Stimulated activated CD4-positive, alpha-beta T cell treated with anti-CD3 and anti-CD28 coated beads, Interleukin-1b, Interleukin-23, amount 100 ng/mL, for 4 hours (primary cell): ENCODE measurements around the gene COQ7.

Experiments
- DNase-seq, 2 donors: peaks; one replicate each; pipeline ENCODE4 v3.0.0-alpha.2; 2020; ENCODE audit warnings: low read depth in 2 of 2

COQ7 gene

GRCh38 chr16:19113577-19114358, 46.4 kb downstream of the COQ7 start, which contains the start of gene ITPRIPL2:
Gene ITPRIPL2 (plus strand): TSS chr16:19113964. CDS start chr16:19114462, 498 bp downstream.
- peak in 1 of 2 donors; percentile 5 for DNase-seq

- DNase-seq: peak in 1 of 2 donors; percentile 1
Measured at GRCh38 chr16:19114359-19115147, 47.1 kb downstream of the COQ7 start.

GRCh38 chr16:19115148-19116021, 48.0 kb downstream of the COQ7 start:
- DNase-seq: no peak

DNA sequence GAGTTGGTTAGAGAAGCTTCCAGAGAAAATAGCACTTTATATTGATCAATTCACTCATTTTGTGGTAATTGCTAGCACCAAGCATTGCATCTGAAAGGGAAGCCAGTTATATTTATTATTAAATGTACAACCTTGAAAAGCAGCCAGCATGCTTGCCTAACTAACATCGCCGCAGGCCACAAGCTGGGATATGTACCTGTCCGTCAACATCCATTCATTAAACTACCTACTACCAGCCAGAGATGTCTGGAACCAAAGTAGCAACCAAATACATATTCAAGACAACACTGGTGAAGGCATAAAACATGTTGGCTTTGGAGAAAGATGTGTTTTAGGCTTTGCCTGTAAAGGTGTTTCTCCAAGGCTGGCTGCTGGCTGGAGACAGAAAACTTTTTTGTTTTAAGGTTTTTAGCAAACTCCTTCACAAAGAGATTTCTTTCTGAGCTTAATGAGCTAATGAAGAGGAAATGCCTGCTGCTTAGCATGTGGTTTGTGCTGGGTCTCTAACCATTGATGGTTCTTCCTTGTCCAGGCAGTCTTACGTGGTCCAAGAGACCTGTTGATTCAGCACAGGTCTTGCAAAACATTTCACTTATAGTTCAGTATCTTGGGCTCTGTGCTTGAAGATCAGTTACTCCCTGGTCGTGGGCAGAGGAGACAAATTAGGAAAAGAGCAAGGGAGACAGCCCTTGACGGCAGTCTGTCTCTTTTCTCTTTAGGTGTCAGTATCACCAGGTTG, 49.5 kb downstream of the COQ7 start:
- DNase-seq: no peak

DNA sequence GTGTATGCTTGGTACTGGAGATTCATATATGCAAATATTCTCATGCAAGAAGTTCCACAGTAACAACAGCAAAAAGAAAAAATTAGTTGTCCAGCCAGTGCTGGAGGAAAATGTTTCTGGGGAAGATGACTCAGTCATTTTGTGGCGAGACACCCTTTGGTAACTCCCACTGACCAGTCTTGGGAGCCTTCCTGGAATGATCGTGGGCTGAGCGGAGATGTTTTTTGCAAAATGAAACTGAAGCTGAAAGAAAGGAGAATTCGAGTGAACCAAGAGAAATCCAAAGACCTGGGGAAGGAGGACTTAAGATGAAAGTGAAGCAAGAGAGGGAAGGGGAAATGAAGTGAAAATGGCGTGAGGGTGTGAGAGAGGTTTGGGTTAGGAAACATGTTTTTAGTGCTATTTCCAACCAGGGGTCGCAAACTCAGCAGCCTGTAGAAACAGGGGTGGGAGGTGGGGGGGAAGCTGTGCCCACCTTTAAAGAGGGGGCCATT, 51.6 kb downstream of the COQ7 start:
- DNase-seq: peak in 1 of 2 donors; percentile 14

- no peak for DNase-seq
Measured at GRCh38 chr16:19119564-19119963, 52.1 kb downstream of the COQ7 start.

DNA sequence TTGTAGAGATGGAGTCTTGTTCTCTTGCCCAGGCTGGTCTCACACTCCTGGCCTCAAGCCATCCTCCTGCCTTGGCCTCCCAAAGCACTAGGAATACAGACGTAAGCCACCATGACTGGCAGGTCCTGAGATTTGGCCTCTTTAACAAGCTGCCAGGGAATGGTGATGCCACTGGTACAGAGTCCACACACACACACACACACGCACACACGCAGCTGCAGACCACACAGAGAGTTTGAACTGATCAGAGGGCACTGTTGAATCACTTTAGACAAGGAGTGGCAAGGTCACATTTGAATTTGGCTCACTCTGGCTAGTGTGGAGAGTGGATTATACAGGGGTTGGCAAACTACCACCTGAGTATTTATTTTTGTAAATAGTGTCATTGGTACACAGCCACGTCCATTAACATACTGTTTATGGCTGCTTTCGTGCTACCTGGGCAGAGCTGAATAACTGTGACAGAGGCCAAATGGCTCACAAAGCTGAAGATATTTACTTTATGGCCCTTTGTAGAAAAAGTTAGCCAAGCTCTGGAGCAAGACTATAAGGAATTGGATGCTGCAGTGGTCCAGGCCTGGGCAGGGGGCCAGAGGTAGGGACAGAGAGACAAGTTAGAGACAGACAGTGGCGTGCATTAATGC, 56.2 kb downstream of the COQ7 start:
- no peak for DNase-seq

DNA sequence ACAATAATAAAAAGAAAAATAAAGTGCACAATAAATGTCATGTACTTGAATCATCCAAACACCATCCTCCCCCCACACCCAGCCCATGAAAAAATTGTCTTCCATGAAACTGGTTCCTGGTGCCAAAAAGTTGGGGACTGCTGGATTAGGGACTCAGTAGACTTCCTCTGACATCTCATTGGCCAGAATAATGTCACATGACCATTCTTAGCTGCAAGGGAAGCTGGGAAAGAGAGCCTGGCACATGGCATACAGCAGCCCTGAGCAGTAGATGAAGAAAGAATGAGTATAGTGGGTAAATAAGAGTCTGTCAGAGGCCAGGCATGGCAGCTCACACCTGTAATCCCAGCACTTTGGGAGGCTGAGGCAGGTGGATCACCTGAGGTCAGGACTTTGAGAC, 58.9 kb downstream of the COQ7 start:
- DNase-seq: no peak

- DNase-seq: no peak
Measured at GRCh38 chr16:19127205-19127604, 59.8 kb downstream of the COQ7 start.

GRCh38 chr16:19127674-19128131, 60.3 kb downstream of the COQ7 start:
- no peak for DNase-seq

GRCh38 chr16:19128454-19129200, 61.2 kb downstream of the COQ7 start:
- no peak for DNase-seq
